D721Med (cell line): ENCODE results near the gene PXK.
"Not testable (repeated sequence)": the region's sequence is repeated elsewhere in the genome, so short reads cannot be mapped to it uniquely, and the experiment has no call there.

Experiments used
- DNase-seq: peaks from one replicate; pipeline ENCODE4 v3.0.0; 2011; ENCODE audit warnings: low spot score; ENCODE audit not compliant: insufficient read length
- FAIRE-seq: peaks from 2 replicates; lab custom pipeline; 2011; peaks lifted over from hg19 to GRCh38; lab: Jason Lieb, UNC
- CTCF ChIP-seq: IDR thresholded peaks from 2 replicates; pipeline ENCODE4 v1.5.1; 2012; ENCODE audit warnings: mild to moderate bottlenecking, control low read depth; ENCODE audit not compliant: insufficient read depth; ENCODE audit errors: missing control alignments

PXK gene

GRCh38 chr3:58434511-58434910, 101.8 kb downstream of the PXK start:
- no peak for DNase-seq
- no peak for TF ChIP-seq CTCF
- no peak for FAIRE-seq

GRCh38 chr3:58434990-58435389, 102.3 kb downstream of the PXK start:
- DNase-seq (no peak), FAIRE-seq (no peak)
- TF ChIP-seq CTCF = no peak

DNA sequence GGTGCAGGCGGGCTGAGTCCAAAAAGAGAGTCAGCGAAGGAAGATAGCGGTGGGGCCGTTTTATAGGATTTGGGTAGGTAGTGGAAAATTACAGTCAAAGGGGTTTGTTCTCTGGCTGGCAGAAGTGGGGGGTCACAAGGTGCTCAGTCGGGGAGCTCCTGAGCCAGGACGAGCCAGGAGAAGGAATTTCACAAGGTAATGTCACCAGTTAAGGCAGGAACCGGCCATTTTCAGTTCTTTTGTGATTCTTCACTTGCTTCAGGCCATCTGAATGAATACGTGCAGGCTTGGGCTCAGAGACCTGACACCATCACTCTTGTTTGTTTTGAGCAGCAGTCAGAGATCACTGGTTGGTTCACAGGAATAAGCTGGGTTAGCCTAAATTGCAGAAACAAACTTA, 104.6 kb downstream of the PXK start:
- DNase-seq, FAIRE-seq: not testable (repeated sequence)

- not testable (repeated sequence) for DNase-seq, FAIRE-seq
These were observed 108.3 kb downstream of the PXK start for GRCh38 chr3:58440996-58441355.

DNA sequence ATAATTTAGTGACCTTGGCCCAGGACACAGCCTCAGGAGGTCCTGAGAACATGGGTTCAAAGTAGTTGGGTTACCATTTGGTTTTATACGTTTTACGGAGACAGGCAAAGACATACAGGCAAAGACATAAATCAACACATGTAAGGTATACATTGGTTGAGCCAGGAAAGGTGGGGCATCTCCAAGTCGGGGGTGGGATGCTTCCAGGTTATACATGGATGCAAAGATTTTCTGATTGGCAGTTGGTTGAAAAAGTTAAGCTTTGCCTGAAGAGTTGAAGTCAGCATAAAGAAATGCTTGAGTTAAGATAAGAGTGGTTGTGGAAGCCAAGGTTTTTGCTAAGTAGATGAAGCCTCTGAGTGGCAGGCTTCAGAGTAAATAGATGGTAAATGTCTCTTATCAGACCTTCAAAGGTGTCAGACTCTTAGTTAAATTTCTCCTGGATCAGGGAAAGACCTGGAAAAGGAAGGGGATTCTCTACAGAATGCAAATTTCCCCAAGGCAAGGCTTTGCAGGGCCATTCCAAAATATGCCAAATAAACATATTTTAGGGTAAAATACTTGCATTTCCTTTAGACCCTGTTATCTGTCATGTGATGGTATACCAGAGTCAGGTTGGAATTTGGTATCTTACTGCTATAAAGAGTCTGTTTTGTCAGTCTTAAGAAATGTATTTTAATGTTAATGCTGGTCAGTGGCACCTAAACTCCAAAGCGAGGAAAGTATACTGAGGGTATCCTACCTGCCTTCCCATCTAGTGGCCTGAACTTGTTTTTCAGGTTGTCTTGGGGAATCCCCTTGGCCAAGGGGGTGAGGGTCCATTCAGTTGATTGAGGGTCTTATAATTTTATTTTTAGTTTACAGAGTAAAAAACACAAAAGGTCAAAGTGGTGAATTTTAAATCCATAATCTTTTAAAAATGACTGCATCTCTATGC, 109.1 kb downstream of the PXK start:
- FAIRE-seq (no peak), DNase-seq (no peak)
- no peak for TF ChIP-seq CTCF

DNA sequence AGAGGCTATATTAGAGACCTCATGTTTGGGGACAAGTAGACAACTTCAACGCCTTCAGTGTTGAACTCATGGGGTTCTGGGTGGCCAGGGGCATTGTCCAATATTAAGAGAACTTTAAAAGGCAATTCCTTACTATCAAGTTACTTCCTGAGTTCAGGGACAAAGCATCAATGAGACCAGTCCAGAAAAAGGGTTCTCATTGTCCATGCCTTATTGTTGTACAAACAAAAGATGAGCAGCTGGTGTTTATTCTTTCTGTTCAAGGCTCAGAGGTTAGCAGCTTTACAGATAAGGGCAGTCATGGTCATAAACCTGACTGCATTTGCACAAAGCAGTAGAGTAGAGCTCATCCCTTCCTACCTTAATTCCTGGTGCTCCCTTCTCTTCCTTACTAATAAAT, 119.5 kb downstream of the PXK start:
- FAIRE-seq = no peak
- no peak for TF ChIP-seq CTCF
- no peak for DNase-seq

GRCh38 chr3:58459160-58459559, 126.5 kb downstream of the PXK start:
- TF ChIP-seq CTCF = no peak
- no peak for FAIRE-seq
- no peak for DNase-seq

DNA sequence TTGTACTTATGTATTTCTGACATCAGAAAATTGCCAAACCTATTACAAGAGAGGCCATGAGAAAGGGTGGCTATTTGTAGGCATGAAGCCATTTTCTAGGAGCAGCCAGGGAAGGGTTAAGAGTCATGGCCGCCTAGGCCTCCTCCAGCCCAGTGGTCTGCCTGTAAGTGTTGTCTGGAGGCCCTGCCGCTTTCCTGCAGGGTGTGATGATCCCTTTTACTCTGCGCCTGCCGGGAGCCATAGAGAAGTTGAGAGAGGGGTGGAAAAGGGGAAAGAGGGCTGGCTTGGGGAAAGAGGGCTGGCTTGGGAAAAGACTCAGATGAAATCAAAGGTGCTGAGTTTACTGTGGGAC, 130.1 kb downstream of the PXK start:
- DNase-seq = no peak
- FAIRE-seq = no peak
- TF ChIP-seq CTCF = no peak
